ENCODE data around the gene SLC4A5.

- TF ChIP-seq CTCF (IDR thresholded peaks at IDR 0.05) = no peak
- no peak for TF ChIP-seq POLR2A (IDR thresholded peaks at IDR 0.05)
Observed at GRCh38 chr2:74364533-74365505, 21.6 kb upstream of the SLC4A5 start.
